CD4-positive, alpha-beta T cell (primary cell): ENCODE results near the gene PYDC1. TPM values are rescaled to one million over a fixed set of nuclear protein-coding genes. Genes with fewer than 3 reads are reported as not detected.
A peak's percentile ranks its signal among the peaks of the same experiment; 100 is the strongest.

Experiments
- ATAC-seq: fragments of 200-7000 bp; cut with Tn5 transposase; one replicate; pipeline ENCODE4 v1.10.0; 2022; ENCODE audit warnings: mild to moderate bottlenecking; ENCODE audit not compliant: poor library complexity
- CTCF ChIA-PET: fragments of 350-600 bp; sonication (Branson Sonifier 250); formaldehyde crosslinking; loops from one replicate; lab custom pipeline; 2021; ENCODE audit warnings: antibody characterized with exemption, inconsistent platforms; lab: Charles Lee
- POLR2A ChIA-PET: fragments of 350-600 bp; sonication (Branson Sonifier 250); formaldehyde crosslinking; loops from one replicate; lab custom pipeline; 2021; ENCODE audit warnings: antibody characterized with exemption, inconsistent platforms; lab: Charles Lee
- DNase-seq, 14 experiments: peaks; one replicate each; pipeline ENCODE4 v3.0.0-alpha.2; 2013 to 2020; ENCODE audit warnings: mixed read lengths in 2 of 14
- H3K27ac ChIP-seq, 2 donors: one replicate each; pipeline versions ENCODE4 v1.5.1 to v1.7.0; 2013; ENCODE audit warnings: low read length in 2 of 2, low read depth in 1 of 2, mild to moderate bottlenecking in 1 of 2
- H3K27me3 ChIP-seq, 2 experiments: 1 replicate in 1 of 2; 2 replicates in 1 of 2; pipeline versions ENCODE4 v1.6.1 to v1.7.0; 2013; ENCODE audit warnings: low read length in 2 of 2, control low read depth in 1 of 2, mild to moderate bottlenecking in 1 of 2, moderate library complexity in 1 of 2; ENCODE audit not compliant: insufficient read depth in 2 of 2, control insufficient read depth in 1 of 2
- H3K36me3 ChIP-seq: one replicate; pipeline ENCODE4 v1.6.1; 2013; ENCODE audit warnings: low read length, control low read depth; ENCODE audit not compliant: insufficient read depth
- H3K4me1 ChIP-seq: one replicate; pipeline ENCODE4 v1.6.1; 2013; ENCODE audit warnings: low read length, control low read depth; ENCODE audit not compliant: insufficient read depth
- H3K4me3 ChIP-seq: one replicate; pipeline ENCODE4 v1.5.1; 2013; ENCODE audit warnings: mild to moderate bottlenecking, low read length, moderate library complexity
- H3K9me3 ChIP-seq, 2 experiments: 1 replicate in 1 of 2; 2 replicates in 1 of 2; pipeline versions ENCODE4 v1.6.1 to v1.7.0; 2013; ENCODE audit warnings: low read length in 2 of 2, mild to moderate bottlenecking in 2 of 2, control low read depth in 1 of 2, moderate library complexity in 1 of 2; ENCODE audit not compliant: control insufficient read depth in 1 of 2, insufficient read depth in 1 of 2
- H3K27ac Mint-ChIP-seq: one replicate; pipeline ENCODE4 v1.8.0; 2020; ENCODE audit warnings: mixed read lengths
- H3K27me3 Mint-ChIP-seq: one replicate; pipeline ENCODE4 v1.8.0; 2021; ENCODE audit warnings: mixed read lengths
- H3K36me3 Mint-ChIP-seq: one replicate; pipeline ENCODE4 v1.8.0; 2021; ENCODE audit warnings: low read depth, mixed read lengths
- H3K4me1 Mint-ChIP-seq: one replicate; pipeline ENCODE4 v1.8.0; 2021; ENCODE audit warnings: low read depth, mixed read lengths
- H3K4me3 Mint-ChIP-seq: one replicate; pipeline ENCODE4 v1.8.0; 2020; ENCODE audit warnings: mild to moderate bottlenecking, mixed read lengths
- H3K9me3 Mint-ChIP-seq: one replicate; pipeline ENCODE4 v1.8.0; 2020; ENCODE audit warnings: mixed read lengths
- CTCF ChIP-seq: fragments of 200-600 bp; IDR thresholded peaks from one replicate; pipeline ENCODE4 v1.8.0; 2022; ENCODE audit warnings: antibody characterized with exemption, mild to moderate bottlenecking
- intact Hi-C, 2 experiments: fragments of 100-400 bp; cut with DNase I in 1 of 2; cut with micrococcal nuclease in 1 of 2; formaldehyde crosslinking; loops; one replicate each; pipeline versions ENCODE4 v1.15.1 to v1.9.0; 2023 to 2025; cut with DNase I, micrococcal nuclease
- total RNA-seq, 174 experiments: library from RNA in 2 of 174; stranded (reverse) in 2 of 174; gene quantifications; one replicate each; pipeline ENCODE4 v1.2.3 and lab custom pipeline; 2021 to 2026

Gene PYDC1
- total RNA-seq, 2 experiments from 2014 or later, result not detected

DNA sequence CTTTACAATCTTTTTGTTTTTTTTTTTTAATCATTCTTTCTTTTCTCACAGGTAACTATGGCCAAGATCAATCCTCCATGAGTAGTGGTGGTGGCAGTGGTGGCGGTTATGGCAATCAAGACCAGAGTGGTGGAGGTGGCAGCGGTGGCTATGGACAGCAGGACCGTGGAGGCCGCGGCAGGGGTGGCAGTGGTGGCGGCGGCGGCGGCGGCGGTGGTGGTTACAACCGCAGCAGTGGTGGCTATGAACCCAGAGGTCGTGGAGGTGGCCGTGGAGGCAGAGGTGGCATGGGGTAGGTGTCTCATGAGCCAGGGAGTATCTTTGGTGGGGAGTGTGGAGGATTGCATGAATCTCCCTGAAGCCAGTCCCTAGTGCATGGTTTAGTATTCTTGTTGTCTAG, 32.0 kb downstream of the PYDC1 start:
- intact Hi-C loops, result loop anchor here (5.0 to 10.0 kb wide), 5 partner anchors 113 to 680 kb away; partner anchors contain the start of genes STX4 (in 1 of the 2), ZNF646 (in 1 of the 2) and ZNF668 (in 1 of the 2)
- Histone ChIP-seq H3K4me3 (no peak overlapping the region), H3K4me1 (peaks cover 63% of the 10 kb centered on the region), H3K27ac (no peak overlapping the region), H3K27me3 (no peaks in the 10 kb centered on the region), H3K9me3 (no peaks in the 10 kb centered on the region), H3K36me3 (peaks cover 76% of the 10 kb centered on the region)
- DNase-seq (peak in 1 of 14 experiments; percentile 15), ATAC-seq (no peak)
- no peak for TF ChIP-seq CTCF
- CTCF ChIA-PET, result no interaction called here
- Mint-ChIP-seq H3K36me3 (peaks cover 99% of the 10 kb centered on the region), H3K27me3 (no peaks in the 10 kb centered on the region), H3K27ac (peak overlapping the region; percentile 58), H3K9me3 (no peaks in the 10 kb centered on the region), H3K4me1 (peaks cover 90% of the 10 kb centered on the region), H3K4me3 (peak overlapping the region; percentile 65)
- POLR2A ChIA-PET, result interaction anchor here (1.5 to 6.6 kb wide), 3 partner anchors 8 to 43 kb away, joined by 5 to 89 read pairs (median 6); partner anchors contain the start of gene PYCARD

- Histone ChIP-seq H3K27me3 (no peaks in the 10 kb centered on the region), H3K9me3 (no peaks in the 10 kb centered on the region), H3K36me3 (peaks cover 65% of the 10 kb centered on the region), H3K4me1 (peaks cover 69% of the 10 kb centered on the region), H3K4me3 (no peak overlapping the region), H3K27ac (no peak overlapping the region)
- peak in 1 of 14 experiments; percentile 18 for DNase-seq
- no peak for TF ChIP-seq CTCF
- intact Hi-C loops, result loop anchor here (5.0 to 10.0 kb wide), 5 partner anchors 111 to 681 kb away; partner anchors contain the start of genes STX4 (in 1 of the 2), ZNF646 (in 1 of the 2) and ZNF668 (in 1 of the 2)
- peaks cover 94% of the 10 kb centered on the region for H3K36me3 Mint-ChIP-seq
- CTCF ChIA-PET, result interaction anchor here (2.0 kb wide), 1 partner anchor 17 kb away, joined by 5 read pairs; no protein-coding TSS in a partner anchor
- POLR2A ChIA-PET, result interaction anchor here (1.3 to 6.6 kb wide), 2 partner anchors 15 to 41 kb away, joined by 3 to 89 read pairs; partner anchors contain the start of gene PYCARD
- no peaks in the 10 kb centered on the region for H3K9me3 Mint-ChIP-seq
- peak overlapping the region; percentile 97 for H3K4me3 Mint-ChIP-seq
- no peaks in the 10 kb centered on the region for H3K27me3 Mint-ChIP-seq
- peak overlapping the region; percentile 95 for H3K27ac Mint-ChIP-seq
- H3K4me1 Mint-ChIP-seq, result peaks cover 85% of the 10 kb centered on the region
- no peak for ATAC-seq
Measured at GRCh38 chr16:31183432-31184428, 33.2 kb downstream of the PYDC1 start.

DNA sequence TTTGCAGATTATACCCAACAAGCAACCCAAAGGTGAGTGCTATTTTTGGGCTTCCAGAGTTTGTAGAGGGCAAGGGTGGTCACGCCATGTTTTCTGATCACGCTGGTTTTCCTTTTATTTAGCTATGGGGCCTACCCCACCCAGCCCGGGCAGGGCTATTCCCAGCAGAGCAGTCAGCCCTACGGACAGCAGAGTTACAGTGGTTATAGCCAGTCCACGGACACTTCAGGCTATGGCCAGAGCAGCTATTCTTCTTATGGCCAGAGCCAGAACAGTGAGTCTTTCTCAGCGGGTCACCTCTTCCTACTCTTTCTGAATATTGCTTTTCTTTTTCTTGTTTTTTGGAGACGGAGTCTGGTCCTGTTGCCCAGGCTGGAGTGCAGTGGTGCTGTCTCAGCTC, 34.5 kb downstream of the PYDC1 start:
- no peaks in the 10 kb centered on the region for H3K9me3 ChIP-seq
- no peak for DNase-seq
- Mint-ChIP-seq H3K27ac (peak overlapping the region; percentile 95), H3K4me1 (peaks cover 82% of the 10 kb centered on the region), H3K27me3 (no peaks in the 10 kb centered on the region), H3K9me3 (no peaks in the 10 kb centered on the region), H3K4me3 (peak overlapping the region; percentile 97), H3K36me3 (peaks cover 80% of the 10 kb centered on the region)
- H3K36me3 ChIP-seq, result peaks cover 51% of the 10 kb centered on the region
- peak overlapping the region; percentile 87 for H3K4me3 ChIP-seq
- no peak for TF ChIP-seq CTCF
- no peaks in the 10 kb centered on the region for H3K27me3 ChIP-seq
- CTCF ChIA-PET, result interaction anchor here (0.9 to 2.0 kb wide), 2 partner anchors 18 to 40 kb away, joined by 3 to 5 read pairs; no protein-coding TSS in a partner anchor
- intact Hi-C loops, result loop anchor here (5.0 to 10.0 kb wide), 5 partner anchors 110 to 682 kb away; partner anchors contain the start of genes STX4 (in 1 of the 2), ZNF646 (in 1 of the 2) and ZNF668 (in 1 of the 2)
- H3K27ac ChIP-seq, result peak overlapping the region in 1 of 2 donors; percentile 21
- peaks cover 76% of the 10 kb centered on the region for H3K4me1 ChIP-seq
- POLR2A ChIA-PET, result interaction anchor here (1.7 to 6.6 kb wide), 2 partner anchors 17 to 40 kb away, joined by 13 to 89 read pairs; partner anchors contain the start of gene PYCARD
- ATAC-seq, result no peak
